ENCODE measurements around the gene PTPRD. TPM values are rescaled to one million over a fixed set of nuclear protein-coding genes. Genes with fewer than 3 reads are reported as not detected.

The PTPRD gene
- total RNA-seq, 1 donor from 2014 or later = 20.9 TPM

DNA sequence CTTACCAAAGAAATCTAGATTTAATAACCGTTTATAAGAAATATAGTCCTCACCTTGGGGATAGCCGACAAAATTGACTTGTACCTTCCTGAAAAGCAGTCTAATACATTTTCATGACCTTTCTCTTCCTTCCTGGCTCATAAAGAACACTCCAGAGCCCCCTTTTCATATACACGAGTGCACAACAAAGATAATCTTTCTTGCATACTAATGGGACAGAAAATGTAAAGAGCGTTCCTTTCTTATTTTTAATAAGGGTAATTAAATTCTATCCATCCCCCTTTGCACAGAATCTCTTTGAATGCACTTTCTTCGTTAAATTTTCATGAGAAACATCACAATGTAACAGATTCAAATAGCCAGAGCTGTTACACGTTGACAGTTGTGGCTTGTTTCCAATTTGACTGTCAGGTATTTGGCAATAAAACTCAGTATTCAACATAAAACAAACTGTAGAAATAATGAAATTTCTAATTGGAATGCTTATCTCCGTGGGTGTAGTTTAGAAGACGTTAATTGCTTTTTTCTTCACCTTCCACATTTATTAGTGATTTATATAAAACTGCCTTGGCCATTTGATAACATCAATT lies 2080.9 kb downstream of the PTPRD start:
- DNase-seq (ENCODE audit: low spot score) = no peak

DNA sequence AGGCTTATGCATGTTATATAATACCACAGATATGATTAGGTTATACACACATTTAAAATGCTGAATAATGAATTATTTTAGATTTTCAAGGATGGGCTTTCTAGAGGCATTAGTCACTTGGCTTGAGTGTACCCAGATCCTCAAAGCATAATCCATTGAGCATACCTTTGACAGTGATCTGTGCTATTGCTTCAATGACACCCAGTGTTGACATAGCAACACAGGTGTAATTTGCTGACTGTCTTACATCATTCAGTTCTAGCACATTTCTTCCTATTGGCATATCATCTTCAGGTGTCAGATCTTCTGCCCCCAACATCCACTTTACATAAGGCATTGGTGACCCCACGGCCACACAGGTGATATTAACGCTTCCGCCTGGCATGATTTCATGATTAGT lies 2091.7 kb downstream of the PTPRD start:
- DNase-seq (ENCODE audit: low spot score) = no peak

DNA sequence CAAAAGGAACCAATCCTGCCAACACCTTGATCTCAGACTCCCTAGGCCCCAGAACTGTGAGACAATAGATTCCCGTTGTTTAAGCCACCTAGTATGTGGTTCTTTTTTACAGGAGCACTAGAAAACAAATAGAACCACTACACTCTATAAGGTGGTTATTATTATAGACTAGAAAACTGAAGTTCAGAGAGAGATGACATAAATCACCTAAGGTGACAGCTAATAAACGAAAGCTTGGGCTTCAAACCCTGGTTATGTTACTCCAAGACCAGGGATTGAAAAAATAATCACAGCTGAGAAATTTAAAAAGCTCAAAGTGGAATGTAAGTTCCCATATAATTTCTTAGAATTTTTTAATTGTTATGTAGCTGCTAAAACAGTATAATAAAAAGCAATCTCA lies 2097.1 kb downstream of the PTPRD start:
- no peak for DNase-seq (ENCODE audit: low spot score)

DNA sequence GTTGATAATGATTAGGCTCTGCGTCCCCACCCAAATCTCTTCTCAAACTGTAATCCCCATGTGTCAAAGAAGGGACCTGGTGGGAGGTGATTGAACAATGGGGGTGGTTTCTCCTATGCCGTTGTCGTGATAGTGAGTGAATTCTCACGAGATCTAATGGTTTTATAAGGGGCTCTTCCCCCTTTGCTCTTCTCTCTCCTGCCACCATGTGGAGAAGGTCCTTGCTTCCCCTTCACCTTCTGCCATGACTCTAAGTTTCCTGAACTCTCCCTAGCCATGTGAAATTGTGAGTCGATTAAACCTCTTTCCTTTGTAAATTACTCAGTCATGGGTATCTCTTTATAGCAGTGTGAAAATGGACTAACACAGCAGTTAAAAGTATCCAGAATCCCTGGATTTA lies 2098.0 kb downstream of the PTPRD start:
- no peak for DNase-seq (ENCODE audit: low spot score)

DNA sequence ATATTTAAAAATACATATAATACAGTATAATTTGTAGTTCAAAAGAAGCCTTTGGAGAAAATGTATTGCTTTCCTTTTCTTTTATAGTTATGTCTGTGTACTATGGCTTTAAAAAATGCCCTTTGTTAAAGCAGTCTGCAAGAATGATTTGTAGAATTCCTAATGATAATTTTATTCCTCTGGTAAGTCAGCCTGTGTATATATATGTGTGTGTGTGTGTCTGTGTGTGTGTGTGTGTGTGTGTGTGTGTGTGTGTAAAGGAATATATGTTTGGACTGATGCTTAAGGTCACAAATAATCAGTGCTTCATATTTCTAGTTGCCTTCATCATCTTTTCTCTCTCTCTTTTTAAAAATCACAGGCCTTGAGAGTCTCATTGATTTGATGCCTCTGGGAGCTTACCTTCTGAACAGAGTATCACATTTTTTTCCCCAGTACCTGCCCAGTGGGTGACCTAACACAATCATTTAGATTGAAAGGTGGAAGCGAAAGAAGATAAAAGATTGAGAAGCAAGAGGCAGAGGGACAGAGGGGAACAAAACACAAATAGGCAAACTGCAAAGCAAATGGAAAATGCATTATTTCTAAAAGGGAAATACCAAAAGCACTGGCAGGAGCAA lies 2104.0 kb downstream of the PTPRD start:
- no peak for DNase-seq (ENCODE audit: low spot score)

DNA sequence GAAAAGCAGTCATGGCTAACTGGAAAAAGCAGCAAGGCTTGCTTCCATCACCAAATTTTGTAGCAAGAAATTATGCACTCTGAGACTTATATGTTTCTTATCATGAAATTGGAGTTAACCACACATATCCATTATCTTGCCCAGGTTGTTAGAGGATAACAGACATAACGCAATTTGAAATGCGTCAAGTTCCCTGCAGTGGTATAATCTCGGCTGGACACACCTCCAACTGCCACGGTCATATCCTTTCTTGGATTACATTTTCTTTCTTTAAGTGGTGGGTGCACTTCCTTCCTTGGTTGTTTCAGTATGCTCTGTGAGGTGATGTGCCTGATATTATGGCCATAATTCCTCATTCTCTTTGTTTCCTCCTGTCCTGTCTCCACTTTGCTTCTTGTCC lies 2118.2 kb downstream of the PTPRD start:
- no peak for DNase-seq (ENCODE audit: low spot score)

DNA sequence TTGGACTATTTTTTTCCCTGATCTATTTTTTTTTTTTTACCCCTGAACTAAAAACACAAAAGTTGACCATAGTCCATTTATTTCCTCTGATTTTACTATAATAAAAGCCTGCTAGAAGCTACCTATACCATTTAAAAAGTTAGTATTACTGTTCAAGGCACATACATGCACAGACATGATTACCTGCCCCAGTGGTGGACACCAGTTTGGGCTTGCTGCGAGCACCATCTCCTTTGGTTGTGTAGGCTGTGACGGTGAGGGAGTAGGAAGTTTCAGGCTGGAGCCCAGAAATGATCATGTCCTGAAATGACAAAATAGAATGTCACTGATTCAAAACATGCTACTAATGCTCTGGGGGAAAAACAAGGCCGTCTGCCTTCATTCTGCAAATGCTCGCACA lies 2120.1 kb downstream of the PTPRD start:
- DNase-seq (ENCODE audit: low spot score) = no peak

GRCh38 chr9:8492024-8492423 lies 2120.8 kb downstream of the PTPRD start:
- no peak for DNase-seq (ENCODE audit: low spot score)

DNA sequence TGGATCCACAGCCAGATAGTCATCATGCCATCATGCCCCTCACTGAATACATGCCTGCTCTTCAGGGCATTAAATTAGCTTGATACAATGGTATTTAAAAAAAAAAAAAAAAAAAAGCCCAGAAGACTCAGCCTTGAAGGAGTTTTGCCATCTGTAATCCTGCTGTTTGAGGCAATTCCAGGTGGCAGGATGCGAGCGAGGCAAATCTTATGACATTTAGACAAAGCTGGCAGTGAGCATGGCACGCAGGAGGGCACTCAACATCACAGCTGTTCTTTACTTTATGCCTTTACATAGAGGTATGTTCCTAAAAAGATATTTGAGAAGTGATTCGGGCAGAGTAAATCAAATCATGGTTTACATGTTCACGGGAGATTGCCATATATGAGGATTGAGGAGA lies 2121.2 kb downstream of the PTPRD start:
- no peak for DNase-seq (ENCODE audit: low spot score)

GRCh38 chr9:8489835-8490234 lies 2123.0 kb downstream of the PTPRD start:
- no peak for DNase-seq (ENCODE audit: low spot score)

DNA sequence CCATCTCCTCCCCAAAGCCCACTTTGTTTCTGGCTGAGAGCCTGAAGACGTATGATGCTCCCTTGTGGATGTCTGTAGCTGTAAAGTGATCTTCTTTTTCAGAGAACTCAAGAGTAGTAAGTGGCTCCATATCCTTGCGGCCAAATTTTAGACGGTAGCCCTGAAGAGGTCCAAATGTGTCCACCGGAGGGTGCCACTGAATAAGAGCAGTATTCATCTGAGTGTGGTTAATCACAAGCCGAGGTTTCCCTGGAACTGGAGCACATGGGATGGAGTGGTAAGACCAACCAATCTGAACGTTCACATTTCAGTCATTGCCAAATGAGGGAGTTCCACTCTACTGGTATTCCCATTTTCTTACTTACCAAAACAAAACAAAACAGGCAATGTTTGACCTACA lies 2126.7 kb downstream of the PTPRD start:
- DNase-seq (ENCODE audit: low spot score) = no peak

- DNase-seq (ENCODE audit: low spot score) = no peak
Measured at GRCh38 chr9:8484597-8485191, 2128.1 kb downstream of the PTPRD start.

DNA sequence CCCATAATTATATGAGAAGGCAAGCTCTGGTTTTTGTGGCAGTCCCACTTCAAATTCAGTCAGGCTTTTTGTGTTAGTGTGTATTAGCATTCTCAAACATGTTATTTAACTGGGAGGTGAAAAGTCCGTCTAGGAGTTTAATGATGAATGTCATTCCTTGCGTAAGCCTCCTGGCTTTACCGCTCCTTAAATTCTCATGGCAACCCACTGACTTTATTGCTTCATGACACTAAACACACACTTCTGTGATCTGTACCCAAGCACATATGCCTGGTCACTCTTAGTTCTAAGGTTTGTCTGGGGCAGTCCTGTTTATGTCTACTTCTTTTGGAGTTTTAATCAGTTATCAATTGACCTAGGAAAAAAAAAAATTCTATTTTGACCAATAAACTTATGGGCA lies 2135.4 kb downstream of the PTPRD start:
- DNase-seq (ENCODE audit: low spot score) = no peak

- DNase-seq (ENCODE audit: low spot score) = no peak
Measured at GRCh38 chr9:8474937-8475336, 2137.9 kb downstream of the PTPRD start.

DNA sequence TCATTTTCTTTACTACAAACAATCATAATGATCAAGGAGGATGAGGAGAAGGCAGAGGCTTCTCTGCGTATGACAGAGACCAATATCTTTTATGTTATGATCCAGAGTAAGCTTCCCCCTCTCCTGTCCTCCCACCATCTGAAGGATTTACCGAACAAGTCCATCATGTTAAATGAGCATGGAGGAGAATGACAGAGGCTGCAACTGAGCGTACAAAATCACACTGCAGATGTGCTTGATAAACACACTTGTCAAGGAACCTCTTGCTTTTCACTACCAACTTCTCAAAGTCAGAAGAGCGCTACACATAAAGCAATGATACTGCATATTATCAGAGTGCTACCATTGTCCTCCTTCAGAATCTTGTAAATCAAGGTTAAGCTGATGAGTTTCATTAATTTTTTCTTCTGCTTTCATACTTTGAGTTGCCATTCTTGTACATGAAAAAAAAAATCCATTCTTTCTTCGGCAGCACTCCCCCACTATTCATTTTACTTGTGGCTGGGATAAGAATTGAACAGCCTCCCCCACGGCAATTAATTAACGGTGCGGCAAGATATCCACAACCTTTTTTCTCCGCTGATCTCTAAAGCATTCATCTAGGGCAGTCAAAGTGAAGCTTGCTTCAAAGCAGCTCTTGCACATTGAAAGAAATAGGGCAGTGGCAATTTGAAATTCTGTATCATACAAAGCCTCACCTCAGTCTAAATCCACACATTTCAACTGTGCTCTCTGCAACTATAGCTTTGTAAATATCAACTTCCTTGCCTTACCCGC lies 2139.4 kb downstream of the PTPRD start:
- DNase-seq (ENCODE audit: low spot score) = no peak

GRCh38 chr9:8468045-8468637 lies 2144.7 kb downstream of the PTPRD start:
- no peak for DNase-seq (ENCODE audit: low spot score)

GRCh38 chr9:8457816-8458215 lies 2155.0 kb downstream of the PTPRD start:
- no peak for DNase-seq (ENCODE audit: low spot score)

- DNase-seq (ENCODE audit: low spot score) = no peak
Measured at GRCh38 chr9:8457055-8457454, 2155.7 kb downstream of the PTPRD start.

GRCh38 chr9:8456344-8456743 lies 2156.5 kb downstream of the PTPRD start:
- no peak for DNase-seq (ENCODE audit: low spot score)

DNA sequence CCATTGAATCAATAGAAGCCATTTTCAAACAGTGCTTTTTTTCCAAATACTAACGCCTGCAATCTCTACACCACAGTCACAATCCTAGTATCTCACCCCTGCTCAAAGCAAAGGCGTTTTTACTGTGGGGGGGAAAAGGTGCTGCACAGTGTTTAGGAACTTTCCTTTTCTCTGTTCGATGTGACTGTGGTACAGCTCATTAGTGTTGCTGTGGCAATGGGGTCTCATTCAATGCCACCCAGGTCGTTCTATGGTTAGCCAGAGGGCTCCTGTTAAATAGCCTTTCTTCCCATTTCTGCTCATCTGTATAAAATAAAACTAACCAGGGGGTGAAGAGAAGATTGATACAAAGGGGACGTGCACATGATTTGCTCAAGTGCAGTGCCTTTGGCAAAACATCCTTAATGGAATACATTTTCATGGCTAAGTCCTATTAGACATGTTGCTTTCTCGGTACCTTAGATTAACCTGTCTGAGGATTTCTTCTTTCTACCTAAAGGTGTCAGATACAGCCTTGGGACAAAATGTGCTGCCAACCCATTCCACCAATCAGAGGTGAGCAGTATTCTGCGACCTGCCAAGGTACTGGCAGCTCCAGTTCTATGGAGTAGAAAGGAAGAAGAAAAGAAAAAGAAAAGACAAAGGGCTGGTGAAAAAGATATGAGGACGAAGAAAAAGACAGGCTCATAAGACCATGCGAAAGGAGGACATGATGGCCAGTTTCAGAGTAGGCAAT lies 2161.8 kb downstream of the PTPRD start:
- no peak for DNase-seq (ENCODE audit: low spot score)

DNA sequence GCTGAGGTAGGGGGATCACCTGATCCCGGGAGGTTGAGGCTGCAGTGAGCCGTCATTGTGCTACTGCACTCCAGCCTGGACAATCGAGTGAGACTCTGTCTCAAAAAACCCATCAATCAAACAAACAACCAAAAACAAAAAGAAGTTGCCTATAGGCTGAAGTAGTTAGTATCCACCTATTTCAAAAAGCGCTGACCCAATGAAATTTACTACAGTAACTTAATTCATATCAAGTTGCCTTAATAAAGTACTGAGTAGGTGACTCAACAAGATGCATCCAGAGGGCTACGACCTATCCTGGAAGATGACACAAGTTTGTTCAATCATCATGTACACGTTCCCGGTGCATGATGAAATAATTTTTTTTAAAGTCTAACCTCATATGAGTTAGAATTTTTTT lies 2164.6 kb downstream of the PTPRD start:
- DNase-seq (ENCODE audit: low spot score) = no peak

GRCh38 chr9:8447601-8448000 lies 2165.2 kb downstream of the PTPRD start:
- no peak for DNase-seq (ENCODE audit: low spot score)
